Measurements from ENCODE around the gene DIDO1.
"Not testable (repeated sequence)": the region's sequence is repeated elsewhere in the genome, so short reads cannot be mapped to it uniquely, and the experiment has no call there.

Gene DIDO1

GRCh38 chr20:62925420-62926228 is 681 bp downstream of the DIDO1 start:
- DNase-seq: peak; percentile 68

- DNase-seq: no peak
Observed at GRCh38 chr20:62925076-62925419, 1.3 kb downstream of the DIDO1 start.

GRCh38 chr20:62924442-62925075 is 1.7 kb downstream of the DIDO1 start:
- DNase-seq: no peak

- DNase-seq: no peak
Observed at GRCh38 chr20:62923669-62924441, 2.5 kb downstream of the DIDO1 start.

- not testable (repeated sequence) for DNase-seq
Observed at GRCh38 chr20:62923059-62923668, 3.1 kb downstream of the DIDO1 start.

- DNase-seq: no peak
Observed at GRCh38 chr20:62922451-62922921, 3.8 kb downstream of the DIDO1 start.

- DNase-seq: no peak
Observed at GRCh38 chr20:62921119-62921687, 5.1 kb downstream of the DIDO1 start.

- DNase-seq: no peak
Observed at GRCh38 chr20:62920039-62920645, 6.2 kb downstream of the DIDO1 start.

- DNase-seq: no peak
Observed at GRCh38 chr20:62918831-62919230, 7.5 kb downstream of the DIDO1 start.

- DNase-seq: no peak
Observed at GRCh38 chr20:62918147-62918546, 8.2 kb downstream of the DIDO1 start.

GRCh38 chr20:62917720-62918119 is 8.6 kb downstream of the DIDO1 start:
- no peak for DNase-seq

- no peak for DNase-seq
Observed at GRCh38 chr20:62916703-62917476, 9.4 kb downstream of the DIDO1 start.

- peak; percentile 56 for DNase-seq
Observed at GRCh38 chr20:62914970-62915457, 11.3 kb downstream of the DIDO1 start.

- no peak for DNase-seq
Observed at GRCh38 chr20:62914436-62914835, 11.9 kb downstream of the DIDO1 start.

GRCh38 chr20:62913043-62913630 is 13.2 kb downstream of the DIDO1 start:
- DNase-seq: no peak

GRCh38 chr20:62911701-62912280 is 14.5 kb downstream of the DIDO1 start:
- no peak for DNase-seq

- no peak for DNase-seq
Observed at GRCh38 chr20:62910777-62911497, 15.4 kb downstream of the DIDO1 start.

GRCh38 chr20:62910217-62910766 is 16.0 kb downstream of the DIDO1 start:
- DNase-seq: no peak

GRCh38 chr20:62908971-62909791 is 17.1 kb downstream of the DIDO1 start:
- DNase-seq: no peak
